ENCODE results near the gene NFIC. TPM values are rescaled to one million over a fixed set of nuclear protein-coding genes. Genes with fewer than 3 reads are reported as not detected.

NFIC gene
- polyA plus RNA-seq, 4 donors: 4.5 to 37.9 (median 8.2) TPM

GRCh38 chr19:3350014-3350663 lies 16.2 kb upstream of the NFIC start:
- DNase-seq (peak in 1 of 2 donors; percentile 66), FAIRE-seq (no peak)

GRCh38 chr19:3351702-3352447 lies 14.5 kb upstream of the NFIC start:
- H3K4me3 ChIP-seq (ENCODE audit: low read depth in 1 of 3, low read length in 3 of 3): no peak overlapping the region
- no peak for FAIRE-seq
- no peak for DNase-seq
- H3K27me3 ChIP-seq (ENCODE audit: control insufficient read depth in 3 of 3, insufficient read depth in 3 of 3, low read length in 3 of 3): peaks cover 0 to 8% (median 0%) of the 10 kb centered on the region in 3 donors
- no peak overlapping the region for H3K27ac ChIP-seq (ENCODE audit: low read depth in 1 of 3, low read length in 2 of 3)
- H3K4me1 ChIP-seq (ENCODE audit: control insufficient read depth in 3 of 3, insufficient read depth in 2 of 3, low read depth in 1 of 3, low read length in 2 of 3): no peaks in the 10 kb centered on the region
- 80 to 89% (median 84%) methylated on average over 8 of the region's 8 CpGs for WGBS, 3 donors
- H3K36me3 ChIP-seq (ENCODE audit: control insufficient read depth in 3 of 3, insufficient read depth in 2 of 3, low read depth in 1 of 3, low read length in 3 of 3): no peaks in the 10 kb centered on the region
- peaks cover 0 to 4% of the 10 kb centered on the region in 2 donors for H3K9me3 ChIP-seq (ENCODE audit: control insufficient read depth in 2 of 2, insufficient read depth in 1 of 2, low read depth in 1 of 2, low read length in 1 of 2)

More at GRCh38 chr19:3350014-3350663, 16.2 kb upstream of the NFIC start:
- 21 to 59% (median 40%) methylated on average over 9 of the region's 9 CpGs for WGBS, 3 donors
- H3K27me3 ChIP-seq (ENCODE audit: control insufficient read depth in 3 of 3, insufficient read depth in 3 of 3, low read length in 3 of 3): peaks cover 0 to 2% (median 0%) of the 10 kb centered on the region in 3 donors
- peaks cover 0 to 4% of the 10 kb centered on the region in 2 donors for H3K9me3 ChIP-seq (ENCODE audit: control insufficient read depth in 2 of 2, insufficient read depth in 1 of 2, low read depth in 1 of 2, low read length in 1 of 2)
- H3K4me3 ChIP-seq (ENCODE audit: low read depth in 1 of 3, low read length in 3 of 3): no peak overlapping the region
- no peaks in the 10 kb centered on the region for H3K36me3 ChIP-seq (ENCODE audit: control insufficient read depth in 3 of 3, insufficient read depth in 2 of 3, low read depth in 1 of 3, low read length in 3 of 3)
- H3K27ac ChIP-seq (ENCODE audit: low read depth in 1 of 3, low read length in 2 of 3): no peak overlapping the region
- H3K4me1 ChIP-seq (ENCODE audit: control insufficient read depth in 3 of 3, insufficient read depth in 2 of 3, low read depth in 1 of 3, low read length in 2 of 3): no peaks in the 10 kb centered on the region

GRCh38 chr19:3353493-3353892 lies 12.9 kb upstream of the NFIC start:
- Histone ChIP-seq H3K9me3 (ENCODE audit: control insufficient read depth in 2 of 2, insufficient read depth in 1 of 2, low read depth in 1 of 2, low read length in 1 of 2) (peaks cover 0 to 4% of the 10 kb centered on the region in 2 donors), H3K27ac (ENCODE audit: low read depth in 1 of 3, low read length in 2 of 3) (no peak overlapping the region), H3K4me3 (ENCODE audit: low read depth in 1 of 3, low read length in 3 of 3) (no peak overlapping the region), H3K4me1 (ENCODE audit: control insufficient read depth in 3 of 3, insufficient read depth in 2 of 3, low read depth in 1 of 3, low read length in 2 of 3) (peaks cover 0 to 5% (median 0%) of the 10 kb centered on the region in 3 donors), H3K36me3 (ENCODE audit: control insufficient read depth in 3 of 3, insufficient read depth in 2 of 3, low read depth in 1 of 3, low read length in 3 of 3) (no peaks in the 10 kb centered on the region), H3K27me3 (ENCODE audit: control insufficient read depth in 3 of 3, insufficient read depth in 3 of 3, low read length in 3 of 3) (peaks cover 0 to 21% (median 0%) of the 10 kb centered on the region in 3 donors)
- FAIRE-seq: no peak
- WGBS, 3 donors: 50 to 61% (median 57%) methylated on average over 5 of the region's 5 CpGs
- no peak for DNase-seq

- Histone ChIP-seq H3K27me3 (ENCODE audit: control insufficient read depth in 3 of 3, insufficient read depth in 3 of 3, low read length in 3 of 3) (peaks cover 0 to 37% (median 0%) of the 10 kb centered on the region in 3 donors), H3K27ac (ENCODE audit: low read depth in 1 of 3, low read length in 2 of 3) (no peak overlapping the region), H3K36me3 (ENCODE audit: control insufficient read depth in 3 of 3, insufficient read depth in 2 of 3, low read depth in 1 of 3, low read length in 3 of 3) (no peaks in the 10 kb centered on the region), H3K9me3 (ENCODE audit: control insufficient read depth in 2 of 2, insufficient read depth in 1 of 2, low read depth in 1 of 2, low read length in 1 of 2) (peaks cover 0 to 4% of the 10 kb centered on the region in 2 donors), H3K4me1 (ENCODE audit: control insufficient read depth in 3 of 3, insufficient read depth in 2 of 3, low read depth in 1 of 3, low read length in 2 of 3) (peaks cover 0 to 12% (median 0%) of the 10 kb centered on the region in 3 donors), H3K4me3 (ENCODE audit: low read depth in 1 of 3, low read length in 3 of 3) (no peak overlapping the region)
- DNase-seq: no peak
- 91 to 94% (median 92%) methylated on average over 2 of the region's 2 CpGs for WGBS, 3 donors
- no peak for FAIRE-seq
Observed at GRCh38 chr19:3356805-3357204, 9.6 kb upstream of the NFIC start.

GRCh38 chr19:3357271-3357991 lies 9.0 kb upstream of the NFIC start:
- H3K27me3 ChIP-seq (ENCODE audit: control insufficient read depth in 3 of 3, insufficient read depth in 3 of 3, low read length in 3 of 3): peaks cover 0 to 42% (median 0%) of the 10 kb centered on the region in 3 donors
- H3K4me1 ChIP-seq (ENCODE audit: control insufficient read depth in 3 of 3, insufficient read depth in 2 of 3, low read depth in 1 of 3, low read length in 2 of 3): peaks cover 0 to 12% (median 0%) of the 10 kb centered on the region in 3 donors
- DNase-seq (no peak), FAIRE-seq (no peak)
- 45 to 46% (median 45%) methylated on average over 16 of the region's 16 CpGs for WGBS, 3 donors
- peaks cover 0 to 4% of the 10 kb centered on the region in 2 donors for H3K9me3 ChIP-seq (ENCODE audit: control insufficient read depth in 2 of 2, insufficient read depth in 1 of 2, low read depth in 1 of 2, low read length in 1 of 2)
- no peak overlapping the region for H3K4me3 ChIP-seq (ENCODE audit: low read depth in 1 of 3, low read length in 3 of 3)
- peak overlapping the region in 1 of 3 donors; percentile 58 for H3K27ac ChIP-seq (ENCODE audit: low read depth in 1 of 3, low read length in 2 of 3)
- H3K36me3 ChIP-seq (ENCODE audit: control insufficient read depth in 3 of 3, insufficient read depth in 2 of 3, low read depth in 1 of 3, low read length in 3 of 3): no peaks in the 10 kb centered on the region

- peaks cover 0 to 12% (median 0%) of the 10 kb centered on the region in 3 donors for H3K4me1 ChIP-seq (ENCODE audit: control insufficient read depth in 3 of 3, insufficient read depth in 2 of 3, low read depth in 1 of 3, low read length in 2 of 3)
Observed at GRCh38 chr19:3357992-3358688, 8.2 kb upstream of the NFIC start.

GRCh38 chr19:3358689-3359014 lies 7.7 kb upstream of the NFIC start:
- 0 to 1% (median 0%) methylated on average over 13 to 27 of the region's 27 CpGs for WGBS, 3 donors
- Histone ChIP-seq H3K4me1 (ENCODE audit: control insufficient read depth in 3 of 3, insufficient read depth in 2 of 3, low read depth in 1 of 3, low read length in 2 of 3) (peaks cover 0 to 12% (median 0%) of the 10 kb centered on the region in 3 donors), H3K27me3 (ENCODE audit: control insufficient read depth in 3 of 3, insufficient read depth in 3 of 3, low read length in 3 of 3) (peaks cover 0 to 49% (median 0%) of the 10 kb centered on the region in 3 donors), H3K9me3 (ENCODE audit: control insufficient read depth in 2 of 2, insufficient read depth in 1 of 2, low read depth in 1 of 2, low read length in 1 of 2) (peaks cover 0 to 4% of the 10 kb centered on the region in 2 donors), H3K27ac (ENCODE audit: low read depth in 1 of 3, low read length in 2 of 3) (peak overlapping the region in 2 of 3 donors; percentile 4 to 70), H3K36me3 (ENCODE audit: control insufficient read depth in 3 of 3, insufficient read depth in 2 of 3, low read depth in 1 of 3, low read length in 3 of 3) (peaks cover 0 to 2% (median 0%) of the 10 kb centered on the region in 3 donors), H3K4me3 (ENCODE audit: low read depth in 1 of 3, low read length in 3 of 3) (peak overlapping the region in 2 of 3 donors; percentile 63 to 100)
- DNase-seq: no peak
- no peak for FAIRE-seq

More at GRCh38 chr19:3357992-3358688, 8.2 kb upstream of the NFIC start:
- no peak overlapping the region for H3K27ac ChIP-seq (ENCODE audit: low read depth in 1 of 3, low read length in 2 of 3)
- H3K4me3 ChIP-seq (ENCODE audit: low read depth in 1 of 3, low read length in 3 of 3): peak overlapping the region; percentile 5 to 100 (median 18)
- DNase-seq (no peak), FAIRE-seq (no peak)
- peaks cover 0 to 4% of the 10 kb centered on the region in 2 donors for H3K9me3 ChIP-seq (ENCODE audit: control insufficient read depth in 2 of 2, insufficient read depth in 1 of 2, low read depth in 1 of 2, low read length in 1 of 2)
- peaks cover 0 to 2% (median 0%) of the 10 kb centered on the region in 3 donors for H3K36me3 ChIP-seq (ENCODE audit: control insufficient read depth in 3 of 3, insufficient read depth in 2 of 3, low read depth in 1 of 3, low read length in 3 of 3)
- WGBS, 3 donors: 4 to 9% (median 6%) methylated on average over 13 to 38 of the region's 38 CpGs
- peaks cover 0 to 47% (median 0%) of the 10 kb centered on the region in 3 donors for H3K27me3 ChIP-seq (ENCODE audit: control insufficient read depth in 3 of 3, insufficient read depth in 3 of 3, low read length in 3 of 3)
